Anterior cingulate cortex (tissue), 58 donors: ENCODE results near the gene SSBP1.
A peak's percentile ranks its signal among the peaks of the same experiment; 100 is the strongest.
"Not testable (repeated sequence)": the region's sequence is repeated elsewhere in the genome, so short reads cannot be mapped to it uniquely, and the experiment has no call there.

Experiments
- DNase-seq, 58 donors: peaks; one replicate each; lab custom pipeline; 2025; lab: John Stamatoyannopoulos, UW

Gene SSBP1

GRCh38 chr7:141754939-141755338 is 16.8 kb downstream of the SSBP1 start:
- no peak for DNase-seq

GRCh38 chr7:141763797-141764196 is 25.6 kb downstream of the SSBP1 start, which contains the start of gene TAS2R3:
Gene TAS2R3 (plus strand): TSS chr7:141764097. CDS start chr7:141764159, 62 bp downstream.
- DNase-seq: no peak

- not testable (repeated sequence) for DNase-seq
Observed at GRCh38 chr7:141770083-141770583, 32.0 kb downstream of the SSBP1 start.

GRCh38 chr7:141776374-141776773 is 38.2 kb downstream of the SSBP1 start, which contains the start of gene TAS2R4:
Gene TAS2R4 (plus strand): TSS chr7:141776674. CDS start chr7:141778489, 1,815 bp downstream.
- DNase-seq: no peak

GRCh38 chr7:141785706-141786552 is 47.8 kb downstream of the SSBP1 start:
- DNase-seq: peak in 12 of 58 donors; percentile 1 to 60 (median 3)

GRCh38 chr7:141788296-141788695 is 50.1 kb downstream of the SSBP1 start:
- DNase-seq: no peak

GRCh38 chr7:141789917-141790316 is 51.8 kb downstream of the SSBP1 start, which contains the start of gene TAS2R5:
Gene TAS2R5 (plus strand): TSS chr7:141790217. CDS start chr7:141790362, 145 bp downstream.
- DNase-seq: no peak

GRCh38 chr7:141792526-141792925 is 54.4 kb downstream of the SSBP1 start:
- DNase-seq: no peak
